Peyer's patch (tissue), 4 donors: ENCODE results near the gene EFNA4. TPM values are rescaled to one million over a fixed set of nuclear protein-coding genes. Genes with fewer than 3 reads are reported as not detected.

Experiments
- DNase-seq, 3 donors: peaks; one replicate each; pipeline ENCODE4 v3.0.0-alpha.2; 2017 to 2019
- H3K27ac ChIP-seq, 4 donors: fragments of 200-600 bp; sonication (generic); one replicate each; pipeline ENCODE4 v1.5.1; 2016 to 2019
- H3K27me3 ChIP-seq, 2 donors: fragments of 200-600 bp; sonication (generic); one replicate each; pipeline ENCODE4 v1.5.1; 2019
- H3K36me3 ChIP-seq, 3 donors: fragments of 200-600 bp; sonication (generic); one replicate each; pipeline ENCODE4 v1.5.1; 2016 to 2019
- H3K4me1 ChIP-seq, 4 donors: fragments of 200-600 bp; sonication (generic); one replicate each; pipeline ENCODE4 v1.5.1; 2016 to 2019
- H3K4me3 ChIP-seq, 4 donors: fragments of 200-600 bp; sonication (generic); 1 replicate in 3 of 4; 2 replicates in 1 of 4; pipeline ENCODE4 v1.5.1; 2016 to 2019; ENCODE audit warnings: mild to moderate bottlenecking in 1 of 4
- H3K9me3 ChIP-seq, 4 donors: fragments of 200-600 bp; sonication (generic); one replicate each; pipeline ENCODE4 v1.5.1; 2016 to 2019; ENCODE audit warnings: mild to moderate bottlenecking in 1 of 4
- CTCF ChIP-seq, 6 experiments: fragments of 450-650 bp in 4 of 6; fragments of 200-600 bp in 2 of 6; sonication (generic) in 1 of 6; IDR thresholded peaks; one replicate each; pipeline ENCODE4 v1.5.1; 2017 to 2019; ENCODE audit warnings: antibody characterized with exemption in 6 of 6, mild to moderate bottlenecking in 3 of 6, moderate library complexity in 1 of 6
- POLR2A ChIP-seq, 2 donors: fragments of 450-650 bp; IDR thresholded peaks; one replicate each; pipeline ENCODE4 v1.5.1; 2017; ENCODE audit warnings: antibody characterized with exemption in 2 of 2, mild to moderate bottlenecking in 2 of 2, moderate library complexity in 2 of 2
- total RNA-seq, 4 donors: library from RNA; depleted of rRNA; stranded (reverse); fragments of >200 nt; gene quantifications; one replicate each; pipeline ENCODE4 v1.1.0, GENCODE V29; 2016

EFNA4 gene
- total RNA-seq, 4 donors from 2014 or later, result 2.5 to 39.6 (median 18.2) TPM

DNA sequence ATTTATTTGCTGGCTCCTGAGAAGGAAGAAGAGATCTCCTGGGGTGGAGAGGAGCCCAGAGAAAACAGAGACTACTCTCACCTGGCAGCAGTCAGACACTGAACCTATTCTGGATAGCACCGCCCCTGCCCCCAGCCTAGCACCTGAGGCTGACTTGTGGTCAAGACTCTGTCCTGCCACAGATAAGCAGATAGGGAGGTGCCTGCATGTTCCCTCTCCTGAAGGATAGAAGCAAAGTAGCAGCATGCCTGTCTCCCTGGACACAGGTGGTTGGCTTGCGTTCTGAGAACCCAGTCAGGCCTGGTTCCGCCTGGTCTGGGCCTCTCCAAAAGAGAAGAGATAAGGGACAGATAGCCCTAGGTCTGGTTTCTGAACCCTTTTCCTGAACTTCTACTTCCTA, 13.8 kb downstream of the EFNA4 start:
- H3K9me3 ChIP-seq, result no peaks in the 10 kb centered on the region
- no peak overlapping the region for H3K4me3 ChIP-seq
- H3K27ac ChIP-seq, result no peak overlapping the region
- peak in 1 of 3 donors; percentile 52 for DNase-seq
- H3K27me3 ChIP-seq, result peaks cover 0 to 34% of the 10 kb centered on the region in 2 donors
- peaks cover 21 to 42% (median 36%) of the 10 kb centered on the region in 4 donors for H3K4me1 ChIP-seq
- TF ChIP-seq CTCF (IDR thresholded peaks at IDR 0.05), result no peak
- no peaks in the 10 kb centered on the region for H3K36me3 ChIP-seq

DNA sequence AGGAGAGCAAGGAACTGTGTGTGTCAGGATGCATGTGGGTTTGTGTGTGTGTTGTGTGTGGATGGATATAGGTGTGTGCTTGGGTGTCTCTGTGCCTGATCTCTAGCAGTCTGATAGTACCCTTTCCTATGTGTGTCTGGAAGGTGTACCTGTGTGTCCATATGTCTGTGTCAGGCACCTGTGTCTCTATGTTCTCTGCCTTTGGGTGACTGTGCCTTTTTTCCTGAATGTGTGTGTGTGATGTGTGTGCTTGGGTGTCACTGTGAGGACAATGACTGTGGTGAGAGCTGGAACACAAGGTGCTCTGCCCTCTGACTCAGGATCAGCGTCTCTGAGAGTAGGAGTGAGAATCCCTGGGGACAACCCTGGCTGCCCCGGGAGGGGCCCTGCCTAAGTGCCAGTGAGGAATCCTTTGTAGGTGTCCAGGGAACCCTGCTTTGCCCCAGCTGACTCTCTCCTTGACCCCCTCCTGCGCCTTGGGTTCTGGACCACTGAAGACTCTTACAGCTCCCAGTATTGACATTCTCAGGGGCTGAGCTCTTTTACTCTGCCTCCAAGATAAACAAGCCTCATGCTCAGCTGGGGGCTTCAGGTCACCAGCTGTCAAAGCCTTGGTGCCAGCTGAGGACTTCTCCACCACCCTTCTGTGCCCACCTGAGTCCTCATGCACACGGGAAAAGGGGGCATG, 14.4 kb downstream of the EFNA4 start:
- Histone ChIP-seq H3K27ac (no peak overlapping the region), H3K9me3 (no peaks in the 10 kb centered on the region), H3K36me3 (no peaks in the 10 kb centered on the region), H3K27me3 (peaks cover 0 to 40% of the 10 kb centered on the region in 2 donors), H3K4me1 (peaks cover 23 to 48% (median 40%) of the 10 kb centered on the region in 4 donors), H3K4me3 (peak overlapping the region in 1 of 4 donors; percentile 54)
- peak in 2 of 3 donors; percentile 67 to 71 for DNase-seq
- TF ChIP-seq CTCF (IDR thresholded peaks at IDR 0.05), result no peak
- TF ChIP-seq POLR2A (IDR thresholded peaks at IDR 0.05), result no peak

GRCh38 chr1:155078469-155079209, 15.1 kb downstream of the EFNA4 start, which contains the start of gene EFNA3:
EFNA3 (plus strand) TSS chr1:155078837; CDS start chr1:155078942, 105 bp downstream.
- Histone ChIP-seq H3K4me1 (peaks cover 23 to 55% (median 40%) of the 10 kb centered on the region in 4 donors), H3K9me3 (no peaks in the 10 kb centered on the region), H3K4me3 (peak within 1 kb of the TSS; percentile 37 to 64 (median 51)), H3K27ac (no peak within 1 kb of the TSS), H3K27me3 (peaks cover 0 to 47% of the 10 kb centered on the region in 2 donors), H3K36me3 (no peaks in the 10 kb centered on the region)
- TF ChIP-seq CTCF (IDR thresholded peaks at IDR 0.05), result no peak
- no peak for TF ChIP-seq POLR2A (IDR thresholded peaks at IDR 0.05)
- DNase-seq, result peak; percentile 65 to 87 (median 85)

DNA sequence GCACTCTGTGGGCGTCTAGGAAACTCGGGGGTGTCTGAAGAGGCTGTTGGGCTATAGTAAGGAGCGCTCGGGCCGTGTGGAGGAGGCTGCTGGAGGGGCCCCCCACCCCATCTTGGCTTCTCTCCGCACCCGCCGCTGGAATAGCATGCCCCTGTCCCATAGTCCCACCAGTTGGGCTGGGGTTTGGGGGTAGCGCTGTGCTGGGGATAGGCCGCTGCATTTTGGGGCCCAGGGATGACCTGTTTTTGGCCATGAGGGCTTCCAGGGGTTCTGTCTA, 15.6 kb downstream of the EFNA4 start:
- Histone ChIP-seq H3K4me1 (peaks cover 23 to 60% (median 41%) of the 10 kb centered on the region in 4 donors), H3K27me3 (peaks cover 0 to 47% of the 10 kb centered on the region in 2 donors), H3K9me3 (no peaks in the 10 kb centered on the region), H3K27ac (no peak overlapping the region), H3K4me3 (peak overlapping the region; percentile 37 to 64 (median 51)), H3K36me3 (no peaks in the 10 kb centered on the region)
- no peak for DNase-seq
- TF ChIP-seq POLR2A (IDR thresholded peaks at IDR 0.05) (no peak), CTCF (IDR thresholded peaks at IDR 0.05) (no peak)

DNA sequence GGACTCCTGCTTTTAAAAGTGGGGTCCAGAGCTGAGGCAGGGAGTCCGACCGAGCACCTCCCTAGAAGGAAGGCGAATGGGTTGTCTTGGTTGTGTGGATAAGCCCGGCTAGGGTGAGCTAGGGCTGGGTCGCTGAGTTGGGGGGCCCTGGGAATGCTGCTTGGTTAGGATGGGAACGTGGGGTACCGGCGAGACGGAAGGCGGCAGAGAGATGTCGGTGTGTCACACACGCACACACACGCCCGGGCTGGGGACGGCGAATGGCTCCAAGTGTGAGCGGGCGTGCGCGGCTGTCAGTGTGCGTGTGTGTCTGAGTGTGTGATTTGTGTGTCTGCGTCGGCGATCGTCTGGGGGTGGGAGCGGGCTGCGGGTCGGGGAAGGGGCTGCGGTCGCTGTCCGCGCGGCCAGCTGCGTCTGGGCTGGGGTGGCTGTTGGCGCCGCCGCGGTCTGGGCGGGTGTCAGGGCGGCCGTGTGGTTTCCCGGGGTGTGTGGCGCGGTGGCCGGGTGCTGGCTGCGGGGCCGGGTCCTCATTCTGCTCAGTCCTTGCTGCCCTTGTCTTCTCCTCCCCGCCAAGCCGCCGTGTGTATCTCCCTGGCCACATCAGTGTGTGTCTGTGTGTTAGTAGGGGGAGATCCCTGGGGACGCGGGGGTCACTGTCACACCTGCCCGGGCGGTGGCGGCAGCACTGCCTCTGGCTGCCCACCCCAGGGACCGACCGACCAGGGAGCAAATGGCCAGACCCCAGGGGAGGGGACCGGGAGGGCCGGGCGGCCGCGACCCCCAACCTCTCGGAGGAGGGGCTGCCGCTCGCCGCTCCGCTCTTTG, 16.2 kb downstream of the EFNA4 start:
- no peak for TF ChIP-seq POLR2A (IDR thresholded peaks at IDR 0.05)
- TF ChIP-seq CTCF (IDR thresholded peaks at IDR 0.05), result no peak
- peaks cover 0 to 47% of the 10 kb centered on the region in 2 donors for H3K27me3 ChIP-seq
- DNase-seq, result peak in 1 of 3 donors; percentile 64
- H3K4me3 ChIP-seq, result peak overlapping the region; percentile 37 to 64 (median 51)
- no peak overlapping the region for H3K27ac ChIP-seq
- H3K36me3 ChIP-seq, result no peaks in the 10 kb centered on the region
- peaks cover 23 to 65% (median 44%) of the 10 kb centered on the region in 4 donors for H3K4me1 ChIP-seq
- no peaks in the 10 kb centered on the region for H3K9me3 ChIP-seq
